ENCODE data around the gene KCNV2.

- TF ChIP-seq CTCF (IDR thresholded peaks at IDR 0.05): no peak
- no peak for TF ChIP-seq EZH2 (IDR thresholded peaks at IDR 0.05; ENCODE audit: borderline replicate concordance, insufficient read depth, low read depth, low read length, poor library complexity, severe bottlenecking)
Measured at GRCh38 chr9:2674141-2674824, 43.0 kb upstream of the KCNV2 start.

Measured in B cell (primary cell).